ENCODE data around the gene CACNB4.

Gene CACNB4

GRCh38 chr2:152050341-152050740, 48.5 kb downstream of the CACNB4 start:
- H3K27ac ChIP-seq (ENCODE audit: poor library complexity, severe bottlenecking), result no peak overlapping the region
- no peaks in the 10 kb centered on the region for H3K9me3 ChIP-seq (ENCODE audit: severe bottlenecking)
- no peak for ATAC-seq (ENCODE audit: low read depth)
- no peak overlapping the region for H3K4me3 ChIP-seq (ENCODE audit: severe bottlenecking)
- peaks cover 3% of the 10 kb centered on the region for H3K27me3 ChIP-seq (ENCODE audit: insufficient read depth, poor library complexity, severe bottlenecking)
- TF ChIP-seq CTCF (IDR thresholded peaks at IDR 0.05; ENCODE audit: poor library complexity, severe bottlenecking), result no peak
- H3K36me3 ChIP-seq (ENCODE audit: low read depth), result no peaks in the 10 kb centered on the region
- DNase-seq (ENCODE audit: low spot score), result no peak
- H3K4me1 ChIP-seq (ENCODE audit: insufficient read depth, poor library complexity, severe bottlenecking), result no peaks in the 10 kb centered on the region

DNA sequence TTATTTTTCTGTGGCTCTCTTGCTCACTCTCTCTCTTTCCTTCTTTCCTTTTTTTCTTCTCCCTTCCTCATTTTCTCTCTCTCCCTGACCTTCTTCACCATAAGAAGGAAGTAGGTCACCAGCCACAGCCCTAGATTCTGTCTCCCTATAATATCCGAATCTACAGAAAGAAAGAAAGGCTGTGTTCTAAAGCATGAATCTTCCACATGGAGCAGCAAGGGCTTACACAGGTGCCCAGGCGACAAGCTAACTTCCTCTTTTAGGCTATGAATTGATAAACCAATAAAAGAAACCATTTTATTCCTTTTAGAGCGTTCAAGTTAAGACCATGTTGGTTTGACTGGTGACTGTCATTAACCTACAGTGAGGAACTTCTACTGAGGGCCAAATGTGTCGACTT, 49.3 kb downstream of the CACNB4 start:
- TF ChIP-seq CTCF (IDR thresholded peaks at IDR 0.05; ENCODE audit: poor library complexity, severe bottlenecking), result no peak
- H3K27ac ChIP-seq (ENCODE audit: poor library complexity, severe bottlenecking), result no peak overlapping the region
- H3K36me3 ChIP-seq (ENCODE audit: low read depth), result no peaks in the 10 kb centered on the region
- H3K9me3 ChIP-seq (ENCODE audit: severe bottlenecking), result no peaks in the 10 kb centered on the region
- peaks cover 3% of the 10 kb centered on the region for H3K27me3 ChIP-seq (ENCODE audit: insufficient read depth, poor library complexity, severe bottlenecking)
- no peaks in the 10 kb centered on the region for H3K4me1 ChIP-seq (ENCODE audit: insufficient read depth, poor library complexity, severe bottlenecking)
- no peak overlapping the region for H3K4me3 ChIP-seq (ENCODE audit: severe bottlenecking)
- ATAC-seq (ENCODE audit: low read depth) (no peak), DNase-seq (ENCODE audit: low spot score) (no peak)

DNA sequence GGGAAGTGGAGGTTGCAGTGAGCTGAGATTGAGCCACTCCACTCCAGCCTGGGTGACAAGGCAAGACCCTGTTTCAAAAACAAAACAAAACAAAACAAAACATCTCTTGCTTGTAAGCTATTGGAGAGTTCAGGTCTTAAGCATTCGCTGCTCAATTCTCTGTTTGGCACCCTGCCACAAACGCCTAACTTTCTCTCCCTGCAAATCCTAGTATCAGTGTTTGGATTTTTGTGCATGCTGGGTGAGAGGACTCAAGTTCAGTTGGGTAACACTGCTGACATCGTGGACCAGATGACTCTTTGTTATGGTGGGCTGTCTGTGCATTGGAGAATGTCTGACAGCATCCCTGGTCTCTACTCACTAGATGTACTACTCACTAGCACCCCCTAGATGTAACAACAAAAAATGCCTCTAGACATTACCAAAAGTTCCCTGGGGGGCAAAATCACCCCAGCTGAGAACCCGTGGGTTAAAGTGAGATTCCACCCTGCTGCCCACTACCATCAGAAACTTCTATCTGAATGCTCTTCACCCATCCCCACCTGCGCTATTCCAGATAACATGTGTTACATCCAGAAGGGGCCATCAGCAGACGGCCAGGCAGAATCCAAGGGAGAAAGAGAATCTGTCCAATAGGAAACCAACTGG, 50.9 kb downstream of the CACNB4 start:
- Histone ChIP-seq H3K36me3 (ENCODE audit: low read depth) (no peaks in the 10 kb centered on the region), H3K9me3 (ENCODE audit: severe bottlenecking) (no peaks in the 10 kb centered on the region), H3K27ac (ENCODE audit: poor library complexity, severe bottlenecking) (no peak overlapping the region), H3K27me3 (ENCODE audit: insufficient read depth, poor library complexity, severe bottlenecking) (peaks cover 3% of the 10 kb centered on the region), H3K4me3 (ENCODE audit: severe bottlenecking) (no peak overlapping the region), H3K4me1 (ENCODE audit: insufficient read depth, poor library complexity, severe bottlenecking) (no peaks in the 10 kb centered on the region)
- ATAC-seq (ENCODE audit: low read depth), result no peak
- no peak for DNase-seq (ENCODE audit: low spot score)
- peak; percentile 34 for TF ChIP-seq CTCF (IDR thresholded peaks at IDR 0.05; ENCODE audit: poor library complexity, severe bottlenecking)

DNA sequence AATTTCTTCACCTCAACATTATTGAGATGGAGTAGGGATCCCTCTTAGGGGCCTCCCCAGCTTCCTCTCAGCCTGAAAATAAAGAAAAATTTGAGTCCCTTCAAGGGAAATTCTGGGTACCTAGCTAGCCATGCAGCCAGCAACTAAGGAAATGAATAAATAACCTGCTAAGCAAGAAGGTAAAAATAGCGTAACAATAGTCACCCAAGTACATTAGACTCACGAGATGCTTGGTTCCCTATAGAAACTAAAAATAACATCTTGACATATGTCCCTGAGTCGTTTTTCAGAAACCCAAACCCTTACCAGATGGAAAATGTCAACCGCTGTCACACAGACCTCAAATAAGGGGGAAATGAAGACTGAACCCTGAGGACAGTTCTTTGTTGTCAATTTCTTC, 51.9 kb downstream of the CACNB4 start:
- no peak overlapping the region for H3K4me3 ChIP-seq (ENCODE audit: severe bottlenecking)
- no peak overlapping the region for H3K27ac ChIP-seq (ENCODE audit: poor library complexity, severe bottlenecking)
- no peak for DNase-seq (ENCODE audit: low spot score)
- H3K27me3 ChIP-seq (ENCODE audit: insufficient read depth, poor library complexity, severe bottlenecking), result peaks cover 3% of the 10 kb centered on the region
- H3K36me3 ChIP-seq (ENCODE audit: low read depth), result no peaks in the 10 kb centered on the region
- H3K9me3 ChIP-seq (ENCODE audit: severe bottlenecking), result no peaks in the 10 kb centered on the region
- no peak for TF ChIP-seq CTCF (IDR thresholded peaks at IDR 0.05; ENCODE audit: poor library complexity, severe bottlenecking)
- no peak for ATAC-seq (ENCODE audit: low read depth)
- H3K4me1 ChIP-seq (ENCODE audit: insufficient read depth, poor library complexity, severe bottlenecking), result no peaks in the 10 kb centered on the region
